Stimulated activated CD4-positive, alpha-beta T cell treated with anti-CD3 and anti-CD28 coated beads, Interleukin-15, amount 100 ng/mL, for 1 hour (primary cell): Measurements from ENCODE around the gene ROCK2.

Source experiments
- DNase-seq, 2 donors: peaks; one replicate each; pipeline ENCODE4 v3.0.0-alpha.2; 2020; ENCODE audit warnings: low read depth in 1 of 2, low spot score in 1 of 2

The ROCK2 gene

DNA sequence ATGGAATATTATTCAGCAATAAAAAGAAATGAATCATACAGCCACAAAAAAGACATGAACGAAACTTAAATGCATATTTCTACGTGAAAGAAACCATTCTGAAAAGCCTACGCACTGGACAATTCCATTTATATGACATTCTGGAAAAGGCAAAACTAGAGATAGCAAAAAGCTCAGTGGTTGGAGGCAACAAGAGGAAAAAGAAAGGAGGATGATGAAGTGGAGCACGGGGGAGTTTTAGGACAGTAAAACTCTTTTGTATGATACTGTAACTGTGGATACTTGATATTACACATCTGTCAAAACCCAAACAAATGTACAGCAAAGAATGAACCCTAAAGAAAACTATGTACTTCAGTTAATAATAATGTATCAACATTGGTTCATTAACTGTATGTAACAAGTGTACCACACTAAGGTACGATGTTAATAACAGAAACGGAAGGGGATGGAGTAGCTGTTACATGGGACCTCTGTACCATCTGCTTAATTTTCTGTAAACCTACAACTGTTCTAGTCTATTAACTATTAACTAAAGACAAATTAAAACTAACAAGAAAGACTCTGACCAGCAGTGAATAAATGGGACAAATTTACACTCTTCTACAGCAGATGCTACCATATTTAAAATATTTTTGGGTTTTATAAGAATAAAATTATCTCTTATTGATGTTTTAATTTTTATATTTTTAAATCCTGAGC, 31.5 kb downstream of the ROCK2 start:
- no peak for DNase-seq

DNA sequence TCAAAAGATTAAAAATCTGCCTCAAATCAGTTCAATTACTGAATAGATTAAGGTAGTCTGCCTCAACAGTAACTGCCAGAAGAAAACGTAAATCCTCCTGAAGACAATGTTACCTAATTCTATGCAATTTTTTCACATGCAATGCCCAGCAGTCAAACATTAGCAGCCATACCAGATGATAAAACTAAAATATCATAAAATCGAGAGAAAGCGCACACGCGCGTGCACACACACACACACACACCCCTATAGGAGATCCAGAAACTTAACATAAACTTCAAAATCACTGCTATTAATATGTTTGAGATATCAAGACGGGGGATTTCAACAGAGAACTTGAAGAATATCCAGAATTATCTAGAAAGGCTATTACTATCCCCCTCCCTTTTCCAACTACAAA, 32.9 kb downstream of the ROCK2 start:
- DNase-seq, result no peak

DNA sequence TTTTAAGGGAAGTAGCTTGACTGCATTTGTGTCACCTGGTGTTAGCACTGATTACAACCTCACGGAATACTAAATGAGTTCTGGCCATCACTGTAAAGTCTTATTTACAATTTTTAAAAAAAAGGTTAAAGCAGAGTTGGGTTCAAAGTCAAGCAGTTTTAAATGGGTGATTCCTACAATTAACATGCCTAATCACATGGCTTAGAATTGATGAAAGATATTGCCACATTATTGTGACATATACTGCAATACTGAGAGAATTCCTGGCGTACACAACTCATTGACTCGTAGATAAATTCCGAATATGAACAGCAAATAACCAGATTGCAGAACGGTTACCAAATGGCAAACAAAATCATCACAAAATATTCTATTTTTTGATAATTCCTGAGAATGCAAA, 34.2 kb downstream of the ROCK2 start:
- no peak for DNase-seq

DNA sequence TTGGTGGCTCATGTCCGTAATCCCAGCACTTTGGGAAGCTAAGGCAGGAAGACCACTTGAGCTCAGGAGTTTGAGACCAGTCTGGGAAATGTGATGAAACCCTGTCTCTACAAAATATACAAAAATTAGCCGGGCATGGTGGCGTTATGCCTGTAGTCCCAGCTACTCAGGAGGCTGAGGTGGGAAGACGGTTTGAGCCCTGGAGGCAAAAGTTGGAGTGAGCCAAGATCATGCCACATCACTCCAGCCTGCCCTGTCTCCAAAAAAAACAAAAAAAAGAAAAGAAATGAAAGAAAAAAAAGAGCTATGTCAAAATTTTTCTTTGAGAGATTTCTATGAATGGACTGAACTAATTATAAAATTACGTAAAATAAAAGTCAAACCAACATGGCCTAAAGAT, 34.7 kb downstream of the ROCK2 start:
- no peak for DNase-seq

DNA sequence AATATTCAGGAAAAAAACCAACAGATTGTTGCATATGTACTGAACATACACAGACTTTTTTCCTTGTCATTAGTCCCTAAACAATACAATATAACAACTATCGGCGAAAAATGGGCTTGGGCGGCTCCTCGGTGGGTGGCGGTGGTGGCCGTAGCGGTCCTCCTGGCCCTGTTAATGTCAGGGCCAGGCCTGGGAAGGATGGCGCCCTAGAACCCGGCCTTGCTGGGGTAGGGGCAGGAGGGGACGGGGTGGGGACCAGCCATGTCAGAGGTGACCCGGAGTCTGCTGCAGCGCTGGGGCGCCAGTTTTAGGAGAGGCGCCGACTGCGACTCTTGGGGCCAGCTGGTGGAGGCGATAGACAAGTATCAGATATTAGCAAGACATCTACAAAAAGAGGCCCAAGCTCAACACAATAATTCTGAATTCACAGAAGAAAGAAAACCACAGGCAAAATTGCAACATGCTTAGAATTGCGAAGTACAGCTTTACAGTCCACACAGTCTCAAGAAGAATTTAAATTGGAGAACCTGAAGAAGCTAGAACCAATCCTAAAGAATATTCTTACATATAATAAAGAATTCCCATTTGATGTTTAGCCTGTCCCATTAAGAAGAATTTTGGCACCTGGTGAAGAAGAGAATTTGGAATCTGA, 36.5 kb downstream of the ROCK2 start:
- DNase-seq, result no peak

DNA sequence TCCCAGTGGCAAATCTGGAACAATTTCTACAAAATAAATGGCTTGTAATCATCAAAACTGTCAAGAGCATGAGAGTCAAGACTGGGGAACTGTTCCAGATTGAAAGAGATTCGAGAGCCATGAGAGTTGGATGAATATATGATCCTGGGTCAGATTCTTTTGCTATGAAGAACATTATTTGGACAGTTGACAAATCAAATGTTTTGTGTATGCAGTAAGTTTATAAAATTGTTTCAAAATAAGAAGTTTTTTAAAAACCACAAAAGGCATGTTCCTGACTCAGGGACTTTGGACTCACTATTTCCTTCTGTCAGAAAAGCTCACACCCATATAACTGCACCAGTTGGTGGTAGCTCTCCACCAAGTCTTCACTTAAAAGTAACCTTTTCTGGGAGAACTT, 38.5 kb downstream of the ROCK2 start:
- no peak for DNase-seq

DNA sequence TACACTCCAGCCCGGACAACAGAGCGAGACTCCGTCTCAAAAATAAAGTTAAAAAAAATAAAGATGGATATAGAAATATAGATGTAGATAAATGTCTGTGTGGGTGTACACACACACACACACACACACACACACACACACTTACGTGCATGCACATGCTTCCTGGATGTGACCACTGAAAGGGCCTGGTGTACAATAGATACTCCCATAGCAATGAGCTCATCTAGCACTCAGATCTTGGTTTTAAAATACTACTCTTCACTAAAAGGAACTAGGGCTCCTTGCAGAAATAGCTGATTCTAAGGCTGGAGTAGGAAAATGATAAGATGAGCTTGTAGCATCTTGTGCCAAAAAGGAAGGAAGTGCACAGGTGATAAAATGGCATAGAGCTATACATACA, 39.1 kb downstream of the ROCK2 start:
- no peak for DNase-seq

DNA sequence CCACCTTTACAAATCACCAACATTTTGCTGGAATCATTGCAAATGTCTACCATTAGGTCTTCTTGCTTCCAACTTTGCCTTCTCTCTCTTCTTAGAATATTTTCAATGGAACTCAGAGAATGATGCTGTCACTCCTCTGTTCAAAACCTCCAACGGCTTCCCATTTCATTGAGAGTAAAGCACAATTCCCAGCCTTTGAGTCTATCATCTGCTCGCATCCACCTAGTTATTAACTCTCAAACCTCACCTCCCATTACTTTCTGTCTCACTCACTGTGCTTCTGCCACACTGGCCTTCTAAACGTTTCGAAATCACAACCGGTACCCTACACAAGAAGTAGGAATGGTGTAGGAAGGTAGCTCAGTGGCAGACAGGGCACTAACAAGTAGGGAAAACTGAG, 40.0 kb downstream of the ROCK2 start:
- DNase-seq, result no peak

DNA sequence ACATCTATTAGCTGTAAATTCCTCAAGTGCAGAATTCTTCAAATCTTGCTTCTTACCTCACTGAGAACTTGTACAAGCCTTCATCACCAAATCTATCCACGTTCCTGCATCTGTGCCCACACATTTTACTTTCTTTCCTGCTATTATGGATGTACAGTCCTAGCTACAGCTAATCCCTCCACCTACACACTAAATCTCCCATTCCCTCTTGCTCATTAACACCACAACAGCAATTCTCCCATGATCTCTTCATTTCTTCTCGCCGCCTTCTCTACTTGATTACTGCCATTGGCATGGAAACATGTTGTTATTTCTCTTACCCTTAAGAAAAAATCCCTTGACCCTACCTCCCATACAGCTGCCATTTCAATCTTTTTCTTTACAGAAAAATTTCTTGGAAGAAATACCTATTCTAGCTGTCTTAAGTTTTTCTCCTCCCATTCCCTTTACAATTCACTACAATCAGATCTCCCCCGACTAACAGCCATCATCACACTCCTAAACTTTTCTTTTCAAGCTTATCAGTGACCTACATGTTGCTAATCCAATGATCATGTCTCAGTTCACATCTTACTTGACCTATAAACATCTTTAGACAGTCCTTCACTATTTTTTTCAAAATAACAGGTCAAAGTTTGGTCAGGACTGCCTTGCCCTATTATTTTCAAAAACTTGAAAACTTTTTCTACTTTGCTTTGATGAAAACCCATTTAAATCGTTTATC, 41.0 kb downstream of the ROCK2 start:
- DNase-seq, result no peak

DNA sequence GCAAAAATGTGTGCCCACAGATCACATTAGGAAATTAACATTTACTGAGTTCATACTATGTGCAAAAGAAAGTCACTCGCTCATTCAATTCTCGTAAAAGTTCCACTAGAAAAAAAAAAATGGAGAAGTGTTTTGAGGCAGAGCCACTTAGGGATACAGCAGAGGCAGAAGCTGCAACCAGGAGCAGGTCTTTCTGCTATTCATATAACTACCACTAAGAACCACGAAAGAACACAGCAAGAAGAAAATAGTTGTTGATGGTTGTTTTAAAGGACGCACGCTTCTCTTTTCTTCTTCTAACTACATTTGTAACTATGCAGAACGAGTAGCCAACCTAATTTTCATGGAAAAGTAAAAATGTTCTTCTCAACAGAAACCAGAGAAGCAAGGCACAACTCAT, 45.0 kb downstream of the ROCK2 start:
- no peak for DNase-seq

DNA sequence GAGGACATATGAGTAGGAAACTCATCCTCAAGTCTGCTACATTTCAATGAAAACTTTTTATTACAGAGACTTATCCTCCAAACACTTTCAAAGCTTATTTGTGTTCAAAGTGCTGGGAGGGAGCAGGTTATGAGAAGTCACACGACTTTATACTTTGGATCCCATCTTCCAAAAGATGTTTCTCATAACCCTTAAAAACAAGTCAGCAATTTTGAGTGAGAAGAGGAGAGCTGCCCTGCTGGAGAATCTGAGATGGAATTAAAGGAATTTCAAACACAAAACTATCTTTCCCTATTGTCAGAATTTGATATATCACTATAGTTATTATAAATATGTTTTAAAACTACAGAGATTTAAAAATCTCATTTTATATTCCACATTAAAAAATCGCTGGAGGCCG, 45.8 kb downstream of the ROCK2 start:
- DNase-seq, result no peak

DNA sequence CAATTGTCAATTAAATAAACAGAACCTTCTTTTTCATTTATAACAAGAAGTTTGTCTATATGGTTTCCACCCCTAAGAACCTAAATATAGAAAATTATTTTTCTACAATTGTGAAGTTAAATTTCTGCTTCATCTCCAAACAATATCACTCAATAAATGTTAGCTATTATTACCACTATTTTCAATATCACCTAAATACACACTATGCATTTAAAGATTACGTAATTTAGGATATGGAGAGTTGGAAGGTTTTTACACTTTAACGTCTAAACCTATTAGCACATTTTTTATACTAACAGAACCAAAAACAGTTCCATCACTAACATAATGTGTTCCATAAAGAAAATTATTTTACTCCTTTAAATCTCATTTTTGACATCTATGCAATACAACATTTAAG, 48.0 kb downstream of the ROCK2 start:
- no peak for DNase-seq

DNA sequence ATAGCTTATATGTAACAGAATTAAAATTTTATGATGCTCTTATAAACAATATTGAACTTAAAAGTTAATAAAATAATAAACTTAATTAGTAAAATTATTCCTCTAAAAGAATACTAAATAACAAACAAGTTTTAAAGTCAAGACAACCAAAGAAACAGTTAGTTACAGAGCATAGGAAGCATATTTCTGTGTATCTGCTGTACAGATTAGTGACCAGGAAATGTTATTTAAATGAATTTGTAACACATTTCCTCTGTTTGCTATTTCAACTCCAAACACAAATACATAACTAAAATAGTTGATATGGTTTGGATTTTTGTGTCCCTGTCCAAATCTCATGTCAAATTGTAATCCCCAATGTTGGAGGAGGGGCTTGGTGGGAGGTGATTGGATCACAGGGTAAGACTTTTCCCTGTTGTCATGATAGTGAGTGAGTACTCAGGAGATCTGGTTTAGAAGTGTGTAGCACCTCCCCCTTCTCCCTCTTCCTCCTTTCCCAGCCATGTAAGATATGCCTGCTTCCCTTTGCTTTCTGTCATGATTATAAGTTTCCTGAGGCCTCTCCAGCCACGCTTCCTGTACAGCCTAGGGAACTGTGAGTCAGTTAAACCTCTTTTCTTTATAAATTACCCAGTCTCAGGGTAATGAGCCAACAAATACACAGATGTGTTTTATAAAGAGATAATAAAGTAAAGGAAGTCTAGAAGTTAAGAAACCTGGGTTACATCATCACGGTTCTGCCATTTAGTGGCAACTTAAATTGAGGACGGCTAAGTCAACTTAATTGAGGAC, 51.8 kb downstream of the ROCK2 start:
- DNase-seq, result no peak

DNA sequence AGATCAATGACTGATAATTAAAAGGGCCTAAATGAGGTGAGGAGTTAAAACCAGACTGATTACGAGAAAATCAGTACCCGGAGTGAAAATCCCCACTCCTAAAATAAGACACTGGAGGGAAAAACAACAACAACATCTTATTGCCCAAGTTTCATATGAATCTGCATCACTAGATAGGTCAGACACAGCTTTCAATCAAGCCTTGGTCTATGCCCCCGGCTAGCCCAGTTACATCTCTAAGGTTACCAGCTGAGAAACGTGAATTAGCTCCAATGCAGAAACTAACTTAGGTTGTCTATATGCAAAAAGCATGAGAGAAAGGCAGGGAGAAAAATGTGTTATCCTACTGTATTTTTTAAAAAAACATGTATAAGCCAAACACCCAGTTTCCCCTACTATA, 53.7 kb downstream of the ROCK2 start:
- no peak for DNase-seq

DNA sequence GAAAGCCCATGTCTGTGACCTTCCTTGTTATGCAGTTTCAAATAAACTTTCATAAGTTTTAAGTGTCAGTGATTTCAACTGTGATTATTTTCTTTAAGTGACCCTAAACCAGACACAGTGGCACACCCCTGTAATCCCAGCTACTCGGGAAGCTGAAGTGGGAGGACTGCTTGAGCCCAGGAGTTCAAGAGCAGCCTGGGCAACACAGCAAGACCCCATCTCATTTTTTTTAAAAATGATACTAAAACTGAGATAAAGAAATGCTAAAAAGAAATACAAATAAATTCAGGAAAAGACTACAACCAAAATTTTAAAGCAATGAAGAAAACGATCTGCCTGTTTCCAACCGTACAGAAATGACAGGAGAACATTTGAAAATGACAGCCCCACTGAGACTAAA, 54.2 kb downstream of the ROCK2 start:
- no peak for DNase-seq

DNA sequence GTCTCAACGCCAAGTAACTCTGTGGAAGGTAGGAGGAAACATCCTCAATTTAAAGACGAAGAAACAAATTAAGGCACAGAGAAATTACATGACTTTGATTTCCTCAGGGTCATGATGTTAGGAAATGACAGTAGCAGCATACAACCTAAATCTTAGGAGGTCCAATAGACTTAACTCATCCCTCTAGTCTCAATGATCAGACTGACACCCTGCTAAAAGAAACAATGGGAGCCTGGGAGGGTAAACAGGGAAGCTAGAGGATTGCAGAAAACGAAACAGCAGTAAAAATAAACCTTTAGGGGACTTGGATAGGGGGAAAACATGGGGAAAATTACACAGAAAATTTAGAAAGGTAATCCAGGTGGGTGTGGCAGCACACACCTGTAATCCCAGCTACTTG, 56.0 kb downstream of the ROCK2 start:
- no peak for DNase-seq

DNA sequence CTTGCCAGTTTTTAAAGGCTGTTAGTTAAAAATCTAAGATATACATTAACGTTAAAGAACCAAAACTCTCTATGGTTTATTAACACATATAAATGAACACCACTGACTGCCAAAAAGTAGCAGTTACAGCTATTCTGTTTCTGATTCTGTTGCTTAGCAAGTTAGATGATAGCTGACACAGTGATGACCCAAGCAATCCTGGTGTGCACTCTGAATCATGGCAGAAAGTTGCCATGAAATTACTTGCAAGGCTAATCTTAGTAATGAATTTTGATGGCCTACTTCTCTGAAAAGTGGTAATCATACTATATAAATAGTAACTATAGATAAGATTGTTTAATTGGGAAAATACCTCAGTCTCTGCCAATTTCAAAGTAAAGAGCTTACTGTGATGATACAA, 57.7 kb downstream of the ROCK2 start:
- no peak for DNase-seq

DNA sequence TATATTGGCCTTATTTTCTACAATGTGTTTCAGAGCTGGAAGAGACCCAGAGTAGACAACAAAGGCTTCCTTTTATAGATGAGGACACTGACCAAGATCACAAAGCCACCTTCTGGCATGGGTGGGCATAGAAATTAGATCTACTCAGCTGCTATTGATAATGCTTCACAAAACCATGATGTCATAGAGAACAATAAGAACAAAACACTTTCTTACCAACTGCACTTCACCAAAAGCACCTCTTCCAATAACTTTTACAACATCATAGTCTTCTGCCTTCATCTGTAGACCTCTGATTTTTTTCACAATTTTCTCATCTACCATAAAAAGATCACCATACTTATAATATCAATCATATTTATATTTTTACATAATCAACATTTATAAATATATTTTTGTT, 58.1 kb downstream of the ROCK2 start:
- no peak for DNase-seq

DNA sequence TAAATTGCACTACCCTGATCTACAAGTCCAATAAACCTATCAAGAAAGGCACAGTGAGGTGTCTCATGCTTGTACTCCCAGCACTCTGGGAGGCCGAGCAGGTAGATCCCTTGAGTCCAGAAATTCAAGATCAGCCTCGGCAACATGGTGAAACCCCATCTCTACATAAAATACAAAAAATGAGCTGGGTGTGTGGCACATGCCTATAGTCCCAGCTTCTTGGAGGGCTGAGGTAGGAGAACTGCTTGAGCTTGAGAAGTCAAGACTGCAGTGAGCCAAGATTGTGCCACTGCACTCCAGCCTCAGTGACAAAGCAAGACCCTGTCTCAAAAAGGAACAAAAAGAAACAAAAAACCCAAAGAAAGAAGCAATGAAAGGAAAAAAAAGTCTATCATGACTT, 58.9 kb downstream of the ROCK2 start:
- no peak for DNase-seq

DNA sequence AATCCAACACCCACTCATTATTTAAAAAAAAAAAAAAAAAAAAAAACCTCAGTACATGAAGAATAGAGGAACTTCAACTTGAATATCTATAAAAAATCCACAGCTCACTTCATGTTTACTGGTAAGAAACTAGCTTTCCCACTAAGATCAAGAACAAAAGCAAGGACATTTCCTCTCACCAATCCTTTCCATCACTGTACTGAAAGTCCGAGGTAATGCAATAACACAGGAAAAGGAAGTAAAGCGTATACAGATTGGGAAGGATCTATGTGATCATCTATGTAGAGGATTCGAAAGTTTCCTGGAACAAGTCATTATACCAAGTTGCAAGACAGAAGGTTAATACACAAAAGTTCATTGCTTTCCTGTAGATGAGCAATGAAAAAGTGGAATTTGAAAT, 63.2 kb downstream of the ROCK2 start:
- DNase-seq, result no peak

DNA sequence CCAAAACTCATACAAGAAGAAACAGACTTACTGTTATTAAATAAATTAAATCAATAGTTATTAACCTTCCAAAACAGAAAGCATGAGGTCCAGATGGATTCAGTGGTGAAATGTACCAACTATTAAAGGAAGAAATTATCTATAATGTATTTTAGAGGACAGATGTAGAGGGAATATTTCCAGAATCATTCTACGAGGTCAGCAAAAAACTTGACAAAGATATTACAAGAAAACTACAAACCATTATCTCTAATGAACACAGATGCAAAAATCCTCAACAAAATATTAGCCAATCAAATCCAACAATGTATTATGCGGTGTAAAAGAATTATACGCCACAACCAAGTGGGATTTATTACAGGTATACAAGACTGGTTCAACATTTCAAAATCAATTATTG, 63.7 kb downstream of the ROCK2 start:
- no peak for DNase-seq

DNA sequence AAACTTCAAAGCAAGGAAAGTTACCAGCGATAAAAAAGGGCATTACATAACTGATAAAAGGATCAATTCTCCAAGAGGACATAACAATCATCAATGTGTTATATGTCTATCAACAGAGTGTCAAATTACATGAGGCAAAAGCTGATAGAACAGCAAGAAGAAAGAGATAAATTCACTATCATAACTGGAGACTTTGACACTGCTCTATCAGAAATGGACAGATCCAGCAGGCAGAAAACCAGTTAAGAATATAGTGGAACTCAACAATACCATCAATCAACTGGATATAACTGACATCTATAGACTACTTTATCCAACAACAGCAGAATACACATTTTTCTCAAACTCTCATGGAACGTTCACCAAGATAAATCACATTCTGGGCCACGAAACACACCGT, 65.0 kb downstream of the ROCK2 start:
- no peak for DNase-seq
